ENCODE results near the gene MED1. TPM values are rescaled to one million over a fixed set of nuclear protein-coding genes. Genes with fewer than 3 reads are reported as not detected.
A peak's percentile ranks its signal among the peaks of the same experiment; 100 is the strongest.
"Not testable (repeated sequence)": the region's sequence is repeated elsewhere in the genome, so short reads cannot be mapped to it uniquely, and the experiment has no call there.

Gene MED1
- total RNA-seq, 1 donor from 2014 or later: 23.9 TPM

- DNase-seq (ENCODE audit: low read depth, low spot score): no peak
Observed at GRCh38 chr17:39416141-39416540, 34.9 kb downstream of the MED1 start.

GRCh38 chr17:39410279-39410678 is 40.8 kb downstream of the MED1 start:
- DNase-seq (ENCODE audit: low read depth, low spot score): no peak

DNA sequence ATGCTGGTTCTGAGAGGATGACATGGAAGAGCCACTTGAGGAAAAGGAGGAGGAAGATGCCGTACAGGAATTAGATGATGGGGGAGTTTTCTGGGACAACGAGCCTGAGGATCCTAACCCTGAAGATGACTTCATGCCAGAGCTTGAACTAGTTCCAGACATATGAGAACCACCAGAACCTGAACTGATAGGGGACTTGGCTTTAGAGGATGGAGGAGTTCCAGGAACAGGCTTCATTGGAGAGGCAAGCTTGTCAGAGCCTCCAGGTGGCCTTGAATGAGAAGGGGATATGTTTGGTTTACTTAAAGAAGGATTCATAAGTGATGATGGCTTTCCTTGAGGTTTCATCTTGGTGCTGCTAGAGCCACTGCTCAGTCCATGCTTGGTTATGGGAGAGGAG is 42.7 kb downstream of the MED1 start:
- DNase-seq (ENCODE audit: low read depth, low spot score): no peak

- DNase-seq (ENCODE audit: low read depth, low spot score): no peak
Observed at GRCh38 chr17:39406951-39407350, 44.1 kb downstream of the MED1 start.

DNA sequence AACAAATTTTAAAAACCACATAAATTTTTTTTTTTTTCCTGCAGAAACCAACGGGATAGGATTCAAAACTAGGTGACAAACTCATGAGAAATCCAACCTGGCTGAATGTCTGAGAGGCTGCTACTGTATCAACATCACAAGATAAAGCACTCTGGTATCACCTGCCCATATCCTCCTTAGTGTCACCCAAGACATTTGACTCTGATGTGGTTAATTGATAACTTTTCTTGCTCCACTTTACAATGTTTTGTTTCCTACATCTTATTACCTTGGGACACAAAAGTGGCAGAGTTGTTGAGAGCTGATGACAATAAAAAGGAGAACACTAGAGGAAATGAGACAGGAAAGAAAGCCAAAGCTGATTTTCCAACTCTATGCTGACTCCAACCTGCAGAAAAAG is 45.6 kb downstream of the MED1 start:
- DNase-seq (ENCODE audit: low read depth, low spot score): no peak

DNA sequence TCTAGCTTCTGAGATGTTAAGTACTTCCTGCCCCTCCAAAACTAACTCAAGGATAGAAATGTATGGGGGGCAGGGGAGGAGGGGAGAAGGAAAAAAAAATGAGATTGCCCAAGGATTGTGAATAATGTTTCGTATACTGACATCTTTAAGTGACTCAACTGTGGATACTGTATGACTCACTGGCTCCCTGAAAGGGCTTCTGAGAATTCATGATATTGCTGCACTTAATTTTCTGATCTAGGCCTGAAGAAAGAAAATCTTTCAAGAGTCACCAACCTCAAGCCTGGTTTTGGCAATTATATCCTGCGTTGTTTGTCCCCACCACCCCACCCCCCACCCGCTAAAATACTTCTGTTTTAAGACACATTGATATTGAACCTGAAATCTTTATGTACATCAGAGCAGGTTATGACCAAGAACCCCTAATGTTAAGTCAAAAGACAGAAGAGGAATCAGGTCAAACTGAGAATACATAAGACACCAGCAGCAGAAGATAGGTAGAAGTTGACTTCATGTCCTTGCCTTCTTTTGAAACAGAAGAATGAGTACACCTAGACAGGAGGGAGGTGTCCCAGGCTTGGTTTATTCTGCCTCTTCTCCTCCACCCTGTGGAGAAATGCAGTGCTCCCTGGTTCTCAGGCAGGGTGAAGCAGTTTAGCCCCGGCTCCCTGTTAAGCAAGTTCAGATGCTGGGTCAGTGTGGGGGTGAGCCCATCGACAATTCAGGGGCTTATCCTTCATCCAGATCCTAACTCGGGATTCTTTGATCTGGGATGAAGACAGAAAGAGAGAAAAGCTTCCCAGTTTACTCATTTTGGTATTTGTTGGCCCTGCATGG is 46.3 kb downstream of the MED1 start:
- no peak for DNase-seq (ENCODE audit: low read depth, low spot score)

DNA sequence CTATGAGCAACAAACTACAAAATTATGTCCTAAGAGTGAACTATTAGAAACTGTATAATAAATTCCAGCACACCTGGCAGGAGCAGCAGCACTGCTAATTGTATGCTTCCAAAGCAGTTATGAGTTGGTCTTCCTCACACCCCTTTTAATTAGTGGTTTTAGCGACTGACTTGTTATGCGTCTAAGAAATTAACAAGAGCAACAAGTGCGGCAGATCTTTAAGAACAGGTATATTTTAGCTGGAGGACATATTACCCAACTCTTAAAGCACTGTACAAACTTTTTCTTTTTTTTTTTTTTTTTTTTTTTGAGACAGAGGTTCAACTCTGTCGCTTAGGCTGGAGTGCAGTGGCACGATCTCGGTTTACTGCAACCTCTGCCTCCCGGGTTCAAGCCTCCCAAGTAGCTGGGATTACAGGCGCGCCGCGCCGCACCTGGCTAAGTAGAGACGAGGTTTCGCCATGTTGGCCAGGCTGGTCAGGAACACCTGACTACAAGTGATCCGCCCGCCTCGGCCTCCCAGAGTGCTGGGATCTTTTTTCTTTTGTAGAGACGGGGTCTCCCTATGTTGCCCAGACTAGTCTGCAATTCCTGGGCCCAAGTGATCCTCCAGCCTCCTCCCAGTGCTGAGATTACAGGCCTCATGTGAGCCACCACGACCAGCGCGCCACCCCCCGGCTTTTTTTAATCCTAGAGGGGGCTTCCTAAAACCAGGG is 48.0 kb downstream of the MED1 start:
- DNase-seq (ENCODE audit: low read depth, low spot score): no peak

- peak; percentile 81 for DNase-seq (ENCODE audit: low read depth, low spot score)
Observed at GRCh38 chr17:39402244-39402889, 48.7 kb downstream of the MED1 start.

DNA sequence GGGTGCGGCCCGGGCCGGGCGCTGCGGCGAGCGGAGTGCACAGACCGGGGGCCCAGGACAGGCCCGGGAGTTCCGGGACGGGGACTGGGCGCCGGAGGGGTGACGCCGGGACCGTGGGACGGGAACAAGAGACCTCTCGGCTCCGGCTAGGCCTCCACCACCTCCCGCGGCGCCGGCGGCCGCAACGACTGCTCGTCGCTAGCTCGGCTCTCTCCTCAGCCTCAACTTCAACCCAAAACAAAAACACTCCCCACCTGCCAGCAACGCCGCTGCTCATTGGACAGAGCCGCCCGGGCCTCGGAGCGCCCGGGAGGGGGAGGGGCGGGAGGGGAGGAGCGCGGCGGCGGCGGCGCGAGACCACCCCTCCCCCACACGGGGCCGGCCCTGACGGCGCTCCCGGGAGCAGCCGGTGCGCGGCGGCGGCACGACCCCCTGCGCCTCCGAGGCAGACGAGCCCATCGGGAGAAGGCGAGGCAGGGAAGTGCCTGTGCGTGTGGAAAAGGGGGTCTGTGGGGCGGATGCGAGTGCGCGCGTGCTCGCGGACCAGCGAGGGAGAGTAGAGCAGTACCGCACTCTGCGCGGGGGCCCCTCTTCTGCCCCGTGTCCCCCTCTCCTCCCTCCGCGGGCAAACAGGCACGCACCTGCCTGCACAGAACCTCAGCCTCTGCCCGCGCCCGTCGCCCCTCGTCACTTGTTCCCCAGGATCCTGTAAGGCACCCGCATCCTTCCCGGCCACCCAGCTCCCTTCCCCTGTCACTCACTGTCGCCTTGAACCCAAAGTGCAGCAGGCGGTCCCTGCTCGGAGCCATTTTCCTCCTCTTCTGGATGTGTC is 49.4 kb downstream of the MED1 start, which contains the start of gene FBXL20:
TSS of gene FBXL20 (minus strand) at position 215 of the 832 bp plus-strand sequence. CDS start 224 bp downstream, outside the sequence.
- DNase-seq (ENCODE audit: low read depth, low spot score): peak; percentile 44

- DNase-seq (ENCODE audit: low read depth, low spot score): no peak
Observed at GRCh38 chr17:39400547-39401411, 50.3 kb downstream of the MED1 start.

- DNase-seq (ENCODE audit: low read depth, low spot score): no peak
Observed at GRCh38 chr17:39399791-39400190, 51.3 kb downstream of the MED1 start.

GRCh38 chr17:39393736-39394135 is 57.3 kb downstream of the MED1 start:
- no peak for DNase-seq (ENCODE audit: low read depth, low spot score)

DNA sequence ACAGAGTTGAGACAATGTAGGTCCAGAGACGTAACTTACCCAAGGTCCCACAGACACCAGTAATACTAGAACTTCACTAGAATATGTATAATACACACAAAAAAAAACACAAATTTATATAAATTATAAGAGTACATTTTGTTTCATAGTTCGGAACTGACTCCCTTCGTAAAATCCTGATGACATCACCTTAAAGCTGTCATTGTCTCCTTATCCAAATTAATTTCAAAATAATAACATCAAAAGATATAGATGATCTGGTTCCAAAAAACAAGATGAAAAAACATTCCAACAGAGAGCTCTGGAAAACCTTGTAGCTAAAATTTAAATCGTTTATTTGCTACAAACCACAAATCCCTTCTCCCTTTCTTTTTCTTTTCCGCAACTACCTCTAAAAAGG is 59.6 kb downstream of the MED1 start:
- no peak for DNase-seq (ENCODE audit: low read depth, low spot score)

- no peak for DNase-seq (ENCODE audit: low read depth, low spot score)
Observed at GRCh38 chr17:39385040-39385439, 66.0 kb downstream of the MED1 start.

- DNase-seq (ENCODE audit: low read depth, low spot score): no peak
Observed at GRCh38 chr17:39380144-39380543, 70.9 kb downstream of the MED1 start.

GRCh38 chr17:39376434-39376833 is 74.6 kb downstream of the MED1 start:
- no peak for DNase-seq (ENCODE audit: low read depth, low spot score)

- DNase-seq (ENCODE audit: low read depth, low spot score): not testable (repeated sequence)
Observed at GRCh38 chr17:39367805-39368204, 83.3 kb downstream of the MED1 start.

GRCh38 chr17:39365872-39366271 is 85.2 kb downstream of the MED1 start:
- no peak for DNase-seq (ENCODE audit: low read depth, low spot score)

- DNase-seq (ENCODE audit: low read depth, low spot score): no peak
Observed at GRCh38 chr17:39365242-39365641, 85.8 kb downstream of the MED1 start.
